NCI-H1048 (cell line): Measurements from ENCODE around the gene ZNF678.

Experiments used
- DNase-seq: peaks from one replicate; lab custom pipeline; 2025; lab: John Stamatoyannopoulos, UW

The ZNF678 gene

DNA sequence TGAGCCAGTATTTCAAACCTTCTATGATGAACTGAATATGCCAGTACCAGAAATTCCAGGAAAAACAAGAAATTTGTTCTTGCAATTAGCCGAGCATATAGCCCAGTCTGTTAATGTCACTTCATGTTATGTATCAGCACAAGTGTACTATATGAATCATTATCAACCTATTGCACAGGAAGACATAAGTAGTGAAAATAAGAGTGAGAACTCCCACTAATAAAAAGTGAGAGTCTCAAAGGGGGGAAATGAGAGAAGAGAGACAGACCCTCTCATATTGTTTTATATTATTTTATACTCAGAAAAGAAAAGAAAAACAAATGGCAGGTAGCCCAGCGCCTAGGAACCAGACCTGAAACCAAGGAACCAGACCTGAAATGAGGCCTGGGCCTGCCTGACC lies 155.6 kb downstream of the ZNF678 start:
- no peak for DNase-seq

DNA sequence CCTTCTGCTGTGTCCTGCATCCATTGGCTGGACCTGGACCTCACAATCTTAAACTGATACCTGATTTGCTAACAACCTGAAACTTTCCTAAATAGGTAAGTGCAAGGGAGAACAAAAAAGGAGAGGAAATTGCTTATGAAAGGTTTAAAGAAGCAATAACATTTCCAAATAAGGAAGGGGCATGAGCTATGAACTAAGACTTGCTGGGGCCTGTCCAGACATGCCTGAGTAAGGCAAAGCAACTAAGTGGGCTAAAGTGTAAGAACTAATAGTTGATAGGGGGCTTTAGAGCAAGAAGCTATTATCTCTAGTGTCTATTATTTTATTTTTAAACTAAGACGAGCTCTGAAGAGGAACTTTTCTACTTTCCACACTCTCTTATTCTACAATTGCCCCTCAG lies 160.1 kb downstream of the ZNF678 start:
- DNase-seq: no peak

DNA sequence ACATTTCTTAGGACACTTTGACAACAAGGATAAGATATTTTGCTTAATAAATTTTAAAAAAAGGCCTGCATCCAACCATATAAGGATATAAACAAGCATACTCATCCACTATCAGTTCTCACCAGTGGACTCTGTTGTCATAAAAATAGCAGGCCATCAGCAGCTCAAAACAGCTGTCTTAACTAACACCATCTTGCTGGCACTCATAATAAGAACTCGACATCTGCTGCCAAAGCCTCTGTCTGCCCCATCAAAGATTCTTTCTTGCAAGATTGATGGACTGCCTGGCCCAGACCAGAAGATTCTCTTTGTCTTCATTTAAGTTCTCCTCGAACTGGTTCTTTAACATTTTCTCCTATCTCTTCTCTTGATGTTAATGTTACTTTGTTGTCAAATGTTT lies 161.7 kb downstream of the ZNF678 start:
- DNase-seq: no peak

- DNase-seq: no peak
These were observed 163.0 kb downstream of the ZNF678 start for GRCh38 chr1:227726318-227726717.
